GM21526 (cell line): ENCODE data around the gene ANKAR.
"Not testable (repeated sequence)": the region's sequence is repeated elsewhere in the genome, so short reads cannot be mapped to it uniquely, and the experiment has no call there.

ENCODE experiments used
- ATAC-seq: cut with Tn5 transposase; IDR thresholded peaks from one replicate; pipeline ENCODE4 v1.9.1; 2021; ENCODE audit warnings: moderate library complexity; ENCODE audit not compliant: unreplicated experiment, low FRiP score

Gene ANKAR, protein sequence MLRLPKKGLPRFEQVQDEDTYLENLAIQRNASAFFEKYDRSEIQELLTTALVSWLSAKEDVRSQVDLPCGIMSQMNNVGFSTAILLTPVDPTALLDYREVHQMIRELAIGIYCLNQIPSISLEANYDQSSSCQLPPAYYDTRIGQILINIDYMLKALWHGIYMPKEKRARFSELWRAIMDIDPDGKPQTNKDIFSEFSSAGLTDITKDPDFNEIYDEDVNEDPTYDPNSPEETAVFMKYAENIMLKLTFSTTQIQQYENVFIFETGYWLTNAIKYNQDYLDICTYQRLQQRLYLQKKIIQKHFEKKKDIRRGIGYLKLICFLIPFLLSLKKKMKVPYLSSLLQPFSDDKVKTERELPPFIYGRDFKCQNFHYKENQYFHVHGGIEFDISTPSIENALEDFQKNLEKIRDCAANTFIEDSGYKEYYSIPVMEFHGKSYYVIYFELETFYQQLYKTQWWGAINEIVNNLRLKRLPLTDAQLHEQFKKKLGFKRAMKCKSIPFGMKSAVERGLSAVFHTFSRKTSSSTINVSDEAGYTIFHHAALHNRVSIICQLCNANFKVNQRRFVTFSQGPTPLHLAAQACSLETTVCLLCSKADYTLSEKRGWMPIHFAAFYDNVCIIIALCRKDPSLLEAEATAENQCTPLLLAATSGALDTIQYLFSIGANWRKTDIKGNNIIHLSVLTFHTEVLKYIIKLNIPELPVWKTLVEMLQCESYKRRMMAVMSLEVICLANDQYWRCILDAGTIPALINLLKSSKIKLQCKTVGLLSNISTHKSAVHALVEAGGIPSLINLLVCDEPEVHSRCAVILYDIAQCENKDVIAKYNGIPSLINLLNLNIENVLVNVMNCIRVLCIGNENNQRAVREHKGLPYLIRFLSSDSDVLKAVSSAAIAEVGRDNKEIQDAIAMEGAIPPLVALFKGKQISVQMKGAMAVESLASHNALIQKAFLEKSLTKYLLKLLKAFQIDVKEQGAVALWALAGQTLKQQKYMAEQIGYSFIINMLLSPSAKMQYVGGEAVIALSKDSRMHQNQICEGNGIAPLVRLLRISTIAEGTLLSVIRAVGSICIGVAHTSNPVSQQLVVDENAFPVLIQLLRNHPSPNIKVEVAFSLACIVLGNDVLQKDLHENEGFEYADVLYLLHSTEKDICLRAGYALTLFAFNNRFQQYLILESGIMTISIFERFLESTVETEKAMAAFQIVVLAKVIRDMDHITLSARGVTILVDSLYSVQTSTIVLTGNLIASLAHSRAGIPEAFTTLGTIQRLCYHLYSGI (N-terminal part only)

GRCh38 chr2:189674374-189675112 lies at the start of gene ANKAR:
ANKAR (plus strand) TSS chr2:189674670; CDS start chr2:189676491, 1,821 bp downstream.
- ATAC-seq: peak; percentile 98

DNA sequence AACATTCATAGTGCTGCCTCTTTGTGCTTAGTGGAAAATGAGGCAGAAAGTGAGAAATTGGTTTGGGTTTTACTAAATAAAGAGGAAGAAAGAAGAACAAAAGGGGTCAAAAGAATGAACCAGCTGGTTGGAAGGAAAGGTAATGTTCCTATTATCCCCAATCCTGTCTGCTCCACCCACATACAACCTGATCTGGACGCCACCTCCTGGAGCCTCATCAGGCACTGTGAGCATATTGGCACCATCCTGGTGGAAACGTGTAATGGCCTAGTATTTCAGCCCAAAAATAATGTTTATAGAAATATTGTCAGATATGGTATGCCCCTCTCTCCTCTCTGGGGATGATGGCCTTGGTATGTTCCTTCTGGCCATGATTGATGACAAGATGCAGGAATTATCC lies 48.8 kb upstream of the ANKAR start:
- no peak for ATAC-seq

GRCh38 chr2:189627789-189628188 lies 46.7 kb upstream of the ANKAR start:
- ATAC-seq: no peak

DNA sequence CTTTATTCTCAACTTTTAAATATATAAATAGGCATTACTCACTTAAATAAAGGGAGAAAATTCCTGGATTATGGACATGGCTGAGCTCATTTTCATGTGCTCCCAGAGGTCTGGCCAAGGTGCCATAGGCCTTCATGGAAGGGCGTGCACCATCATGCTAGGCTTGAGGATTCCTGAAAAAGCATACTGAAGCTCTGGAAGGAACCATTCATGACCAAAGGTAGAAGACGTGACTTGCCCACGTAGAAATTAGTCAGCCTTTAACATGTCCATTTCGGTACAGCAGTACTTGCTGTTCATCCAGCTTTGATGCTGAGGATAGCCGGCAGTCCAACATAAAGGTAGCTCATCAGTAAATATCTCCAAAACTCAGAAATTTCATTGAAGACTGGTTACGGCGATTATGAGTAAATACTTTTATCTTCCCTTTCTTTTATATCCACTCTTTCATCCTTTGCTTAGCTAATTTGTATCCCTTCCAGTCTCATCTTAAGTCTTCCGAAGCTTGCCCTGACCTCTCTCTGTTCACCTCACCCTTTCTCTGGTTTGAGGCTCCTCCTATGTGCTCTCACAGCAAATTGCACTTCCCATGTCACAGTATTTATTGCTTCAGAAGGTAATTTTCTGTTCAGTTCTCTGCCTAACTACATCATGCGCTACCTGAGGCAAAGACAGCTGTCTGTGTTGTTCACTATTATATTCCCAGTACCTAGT lies 45.5 kb upstream of the ANKAR start:
- ATAC-seq: no peak

- ATAC-seq: no peak
Measured at GRCh38 chr2:189629531-189630453, 44.7 kb upstream of the ANKAR start.

DNA sequence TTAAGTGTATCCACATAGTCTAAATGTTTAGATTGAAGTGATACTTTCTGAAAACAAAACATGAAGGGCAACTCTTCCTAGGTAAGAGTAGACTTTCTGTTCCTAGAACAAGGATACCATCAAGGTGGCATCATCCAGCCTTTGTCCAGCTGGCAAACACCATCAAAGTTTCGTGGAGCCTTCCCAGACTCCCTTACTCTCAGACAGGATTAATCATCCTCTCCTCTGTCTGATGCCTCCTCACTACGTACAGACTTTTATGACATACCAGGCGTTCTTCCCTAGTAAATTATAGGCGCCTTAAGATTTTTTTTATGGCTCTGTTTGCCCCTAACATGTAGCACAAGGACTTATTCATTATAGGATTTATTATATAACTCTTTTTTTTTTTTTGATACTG lies 42.6 kb upstream of the ANKAR start:
- ATAC-seq: no peak

DNA sequence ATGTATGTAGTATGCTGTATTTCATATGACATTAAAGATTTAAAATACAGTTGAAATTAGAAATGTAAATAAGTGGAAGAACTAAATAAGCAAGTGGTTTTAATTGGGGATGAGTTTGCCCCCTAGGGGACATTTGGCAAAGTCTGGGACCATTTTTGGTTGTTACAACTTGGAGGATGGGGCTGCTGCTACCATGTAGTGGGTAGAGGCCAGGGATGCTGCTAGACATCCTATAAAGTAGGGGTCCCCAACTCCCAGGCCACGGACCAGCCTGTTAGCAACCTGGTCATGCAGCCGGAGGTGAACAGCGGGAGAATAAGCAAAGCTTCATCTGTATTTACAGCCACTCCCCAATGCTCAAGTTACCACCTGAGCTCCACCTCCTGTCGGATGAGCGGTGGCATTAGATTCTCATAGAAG lies 41.1 kb upstream of the ANKAR start:
- no peak for ATAC-seq

GRCh38 chr2:189635353-189635752 lies 39.1 kb upstream of the ANKAR start:
- ATAC-seq: no peak

DNA sequence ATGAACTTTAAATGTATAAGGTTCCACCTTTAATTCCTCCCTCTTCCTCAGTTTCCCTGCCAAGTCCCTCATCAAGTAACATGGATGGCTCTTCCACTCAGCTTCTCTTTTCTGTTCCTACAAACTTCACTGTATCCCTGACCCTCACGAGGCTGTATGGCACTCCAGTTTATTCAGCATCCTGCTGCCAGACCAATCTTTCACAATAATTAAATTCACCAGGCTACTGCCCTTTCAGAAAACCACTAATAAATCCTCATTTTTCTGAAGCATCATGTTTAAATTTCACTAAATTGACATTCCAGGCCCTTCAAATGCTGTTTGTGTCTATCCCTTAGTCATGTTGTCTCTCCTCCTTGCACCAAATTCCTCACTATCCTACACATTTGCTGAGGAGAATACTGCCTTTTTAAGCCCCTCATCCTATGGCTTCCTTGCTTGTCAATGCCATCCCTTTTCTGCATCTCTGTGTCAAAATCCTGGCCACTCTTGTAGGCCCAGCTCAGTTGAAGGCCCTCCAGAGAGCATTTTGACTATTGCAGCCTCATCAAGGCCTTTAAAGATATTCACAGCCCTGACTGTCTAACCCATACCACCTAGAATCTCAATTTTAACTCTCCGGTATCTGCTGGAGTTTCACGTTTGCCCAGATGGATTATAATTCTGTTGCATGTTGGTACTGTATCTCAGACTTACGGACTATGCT lies 36.0 kb upstream of the ANKAR start:
- ATAC-seq: no peak

DNA sequence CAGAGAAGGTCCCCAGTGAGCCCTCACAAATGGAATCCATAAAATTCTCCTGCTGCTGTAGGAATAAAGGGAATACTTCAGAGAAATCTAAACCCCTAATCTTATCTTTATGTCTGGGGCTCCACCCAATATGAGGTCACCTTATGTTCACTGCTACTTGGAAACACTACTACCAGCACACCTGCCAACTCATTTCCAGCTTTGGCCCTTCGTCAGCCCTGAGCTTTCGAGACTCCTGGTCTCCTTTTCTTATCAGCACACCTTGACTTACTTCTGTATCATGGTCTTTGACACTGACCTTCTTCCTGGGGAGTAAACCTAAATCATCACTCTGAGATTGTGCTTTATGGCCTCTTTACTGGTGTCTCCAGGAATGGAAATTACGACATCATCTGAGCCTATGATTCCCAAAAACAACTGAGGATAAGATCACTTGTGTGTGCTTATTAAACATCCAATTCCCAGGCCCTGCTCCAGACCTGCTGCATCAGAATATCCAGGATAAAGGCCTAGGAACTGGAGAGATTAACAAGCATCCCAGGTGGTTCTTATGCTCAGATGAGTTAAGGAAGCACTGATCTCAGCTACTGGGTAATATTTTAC lies 35.4 kb upstream of the ANKAR start:
- ATAC-seq: no peak

GRCh38 chr2:189641002-189641401 lies 33.5 kb upstream of the ANKAR start:
- no peak for ATAC-seq

GRCh38 chr2:189641590-189641989 lies 32.9 kb upstream of the ANKAR start:
- no peak for ATAC-seq

DNA sequence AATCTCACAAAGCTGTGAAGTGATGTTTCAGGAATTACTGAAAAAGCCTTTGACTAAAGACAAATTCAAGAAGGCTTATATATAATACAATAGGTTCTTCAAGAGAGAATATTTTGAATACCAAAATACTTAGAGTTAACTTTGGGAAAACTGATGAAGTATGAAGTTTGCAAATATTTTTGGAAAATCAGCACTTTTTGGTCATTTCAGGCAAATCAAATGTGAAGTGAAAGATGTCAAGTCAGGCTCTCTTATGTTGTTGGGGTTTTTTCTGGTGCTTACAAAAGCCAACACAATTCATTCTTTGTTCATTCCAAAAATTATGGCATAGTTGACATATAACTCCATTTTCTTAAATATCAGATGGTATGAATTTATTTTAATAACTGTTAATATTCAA lies 27.9 kb upstream of the ANKAR start:
- ATAC-seq: no peak

DNA sequence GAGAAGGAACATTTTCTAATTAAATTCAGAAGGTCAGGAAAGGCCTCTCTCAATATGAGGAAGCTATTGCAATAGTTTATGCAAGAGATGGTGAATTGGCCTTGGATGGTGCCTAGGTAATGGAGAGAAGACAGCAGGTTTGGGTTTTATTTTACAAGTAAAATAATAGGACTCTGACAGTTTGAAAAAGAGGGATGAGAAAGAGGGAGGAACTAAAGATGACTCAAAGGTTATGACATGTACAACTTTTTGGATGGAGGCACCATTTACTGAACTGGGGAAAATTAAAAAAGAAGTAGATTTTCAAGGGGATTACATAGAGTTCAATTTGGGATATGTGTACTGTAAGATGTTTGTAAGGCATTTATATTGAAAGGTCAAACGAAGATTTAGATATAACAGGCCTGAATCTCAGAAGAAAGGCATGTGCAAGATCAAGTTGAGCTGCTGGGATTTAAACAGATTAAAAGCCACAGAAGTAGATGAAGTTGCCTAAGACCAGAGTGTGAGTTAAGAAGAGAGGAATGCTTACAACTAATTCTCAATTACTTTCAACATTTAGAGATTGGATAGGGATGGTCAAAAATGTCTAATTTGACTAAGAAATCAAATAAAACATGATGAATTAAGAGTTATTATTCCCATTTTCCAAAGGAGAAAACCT lies 25.5 kb upstream of the ANKAR start:
- no peak for ATAC-seq

- ATAC-seq: no peak
Measured at GRCh38 chr2:189651284-189651683, 23.2 kb upstream of the ANKAR start.

DNA sequence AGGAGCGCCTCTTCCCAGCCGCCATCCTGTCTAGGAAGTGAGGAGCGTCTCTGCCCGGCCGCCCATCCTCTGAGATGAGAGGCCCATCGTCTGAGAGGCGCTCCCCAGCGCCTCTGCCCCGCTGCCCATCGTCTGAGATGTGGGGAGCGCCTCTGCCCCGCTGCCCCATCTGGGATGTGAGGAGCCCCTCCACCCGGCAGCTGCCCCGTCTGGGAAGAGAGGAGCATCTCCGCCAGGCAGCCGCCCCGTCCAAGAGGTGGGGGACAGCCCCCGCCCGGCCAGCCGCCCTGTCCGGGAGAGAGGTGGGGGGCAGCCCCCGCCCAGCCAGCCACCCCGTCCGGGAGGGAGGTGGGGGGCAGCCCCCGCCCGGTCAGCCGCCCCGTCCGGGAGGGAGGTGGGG lies 21.0 kb upstream of the ANKAR start:
- ATAC-seq: not testable (repeated sequence)

GRCh38 chr2:189654641-189655040 lies 19.8 kb upstream of the ANKAR start:
- no peak for ATAC-seq
